Psoas muscle (tissue), 8 donors: ENCODE results near the gene PLBD2. TPM values are rescaled to one million over a fixed set of nuclear protein-coding genes. Genes with fewer than 3 reads are reported as not detected.

Experiments
- ATAC-seq, 4 donors: fragments of 200-7000 bp; cut with Tn5 transposase; one replicate each; pipeline ENCODE4 v1.9.1; 2020; ENCODE audit warnings: moderate library complexity in 3 of 4, mild to moderate bottlenecking in 2 of 4
- DNase-seq, 2 donors: peaks; one replicate each; pipeline ENCODE4 v3.0.0-alpha.2; 2020
- H3K27ac ChIP-seq: fragments of 200-600 bp; one replicate; pipeline ENCODE4 v1.8.0; 2022
- H3K27me3 ChIP-seq, 3 donors: fragments of 200-600 bp in 1 of 3; one replicate each; pipeline versions ENCODE4 v1.6.1 to v1.8.0; 2013 to 2022; ENCODE audit warnings: low read length in 2 of 3, mild to moderate bottlenecking in 2 of 3, moderate library complexity in 1 of 3; ENCODE audit not compliant: insufficient read depth in 3 of 3
- H3K36me3 ChIP-seq, 2 donors: fragments of 200-600 bp in 1 of 2; one replicate each; pipeline versions ENCODE4 v1.6.1 to v1.8.0; 2013 to 2022; ENCODE audit warnings: low read depth in 1 of 2, mild to moderate bottlenecking in 1 of 2, moderate library complexity in 1 of 2; ENCODE audit not compliant: insufficient read depth in 1 of 2
- H3K4me1 ChIP-seq: fragments of 200-600 bp; one replicate; pipeline ENCODE4 v1.8.0; 2022
- H3K4me3 ChIP-seq: fragments of 200-600 bp; one replicate; pipeline ENCODE4 v1.8.0; 2022; ENCODE audit warnings: mild to moderate bottlenecking
- H3K9me3 ChIP-seq: fragments of 200-600 bp; one replicate; pipeline ENCODE4 v1.8.0; 2022
- WGBS, 3 donors: extraction: QIAGEN DNeasy Blood & Tissue Kit; methylation state at CpG; one replicate each; pipeline versions ENCODE4 v1.1.6 to v1.1.7; 2013; 5-methylcytosine and 5-hydroxymethylcytosine counted together
- intact Hi-C, 2 donors: fragments of 100-400 bp; cut with DNase I; formaldehyde crosslinking; loops; one replicate each; pipeline versions ENCODE4 v1.11.0 to v1.14.2; 2022
- polyA plus RNA-seq, 3 donors: library from polyadenylated mRNA; stranded (reverse); fragments of 200-250 nt; gene quantifications; one replicate each; pipeline ENCODE4 v1.2.3, GENCODE V29; 2013
- total RNA-seq, 4 donors: library from RNA; stranded (reverse); fragmentation: NEBNext Ultra II Directional in 2 of 4; extraction: Animal tissue kit (Norgen Biotek cat#: 25700) in 2 of 4; gene quantifications; one replicate each; pipeline versions ENCODE4 v1.2.1 to v1.2.4, GENCODE V29; 2021 to 2023
- TF ChIP-seq, protein P1 (sequence below): fragments of 200-600 bp; IDR thresholded peaks from one replicate; pipeline ENCODE4 v1.8.0; 2022; ENCODE audit warnings: antibody characterized with exemption
- donor health status: healthy with polysubstance abuse.
- donor health status: DM: no; HTN: no; CAD: no; lungs with moderate emphysema.
- donor health status: Bipolar disorder and iron deficiency.
- donor health status: healthy.
- donor health status: DM: yes; HTN: yes; CAD: no.
- donor health status: DM: no; HTN: no; CAD: no.
- donor health status: DM: no; HTN: no; CAD: no.
- donor health status: DM: yes; HTN: yes; CAD: no.

The PLBD2 gene
- total and polyA plus RNA-seq, 7 donors = 5.2 to 21.4 (median 15.7) TPM

DNA sequence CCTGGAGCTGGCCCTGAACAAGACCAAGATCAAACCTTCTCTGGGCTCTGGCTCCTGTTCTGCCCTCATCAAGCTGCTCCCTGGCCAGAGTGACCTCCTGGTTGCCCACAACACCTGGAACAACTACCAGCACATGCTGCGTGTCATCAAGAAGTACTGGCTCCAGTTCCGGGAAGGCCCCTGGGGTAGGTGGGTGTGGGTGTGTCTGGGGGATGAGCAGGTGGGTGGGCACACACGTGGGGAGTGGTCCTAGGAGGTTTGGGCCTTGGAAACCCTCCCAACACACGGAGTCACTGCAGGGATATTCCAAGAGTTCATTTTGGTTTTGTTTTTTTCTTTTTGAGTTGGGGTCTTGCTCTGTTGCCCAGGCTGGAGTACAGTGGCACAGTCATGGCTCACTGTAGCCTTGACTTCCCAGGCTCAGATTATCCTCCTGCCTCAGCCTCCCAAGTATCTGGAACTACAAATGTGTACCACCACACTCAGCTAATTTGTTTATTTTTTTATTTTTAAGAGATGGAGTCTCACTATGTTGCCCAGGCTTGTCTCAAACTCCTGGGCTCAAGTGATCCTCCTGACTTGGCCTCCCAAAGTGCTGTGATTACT is 16.5 kb downstream of the PLBD2 start:
- H3K27ac ChIP-seq = no peak overlapping the region
- 78 to 87% (median 86%) methylated on average over 4 of the region's 4 CpGs for WGBS, 3 donors
- TF ChIP-seq, protein P1, sequence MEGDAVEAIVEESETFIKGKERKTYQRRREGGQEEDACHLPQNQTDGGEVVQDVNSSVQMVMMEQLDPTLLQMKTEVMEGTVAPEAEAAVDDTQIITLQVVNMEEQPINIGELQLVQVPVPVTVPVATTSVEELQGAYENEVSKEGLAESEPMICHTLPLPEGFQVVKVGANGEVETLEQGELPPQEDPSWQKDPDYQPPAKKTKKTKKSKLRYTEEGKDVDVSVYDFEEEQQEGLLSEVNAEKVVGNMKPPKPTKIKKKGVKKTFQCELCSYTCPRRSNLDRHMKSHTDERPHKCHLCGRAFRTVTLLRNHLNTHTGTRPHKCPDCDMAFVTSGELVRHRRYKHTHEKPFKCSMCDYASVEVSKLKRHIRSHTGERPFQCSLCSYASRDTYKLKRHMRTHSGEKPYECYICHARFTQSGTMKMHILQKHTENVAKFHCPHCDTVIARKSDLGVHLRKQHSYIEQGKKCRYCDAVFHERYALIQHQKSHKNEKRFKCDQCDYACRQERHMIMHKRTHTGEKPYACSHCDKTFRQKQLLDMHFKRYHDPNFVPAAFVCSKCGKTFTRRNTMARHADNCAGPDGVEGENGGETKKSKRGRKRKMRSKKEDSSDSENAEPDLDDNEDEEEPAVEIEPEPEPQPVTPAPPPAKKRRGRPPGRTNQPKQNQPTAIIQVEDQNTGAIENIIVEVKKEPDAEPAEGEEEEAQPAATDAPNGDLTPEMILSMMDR = no peak
- H3K4me1 ChIP-seq = no peaks in the 10 kb centered on the region
- no peak overlapping the region for H3K4me3 ChIP-seq
- H3K27me3 ChIP-seq = no peaks in the 10 kb centered on the region
- no peaks in the 10 kb centered on the region for H3K9me3 ChIP-seq
- ATAC-seq (no peak), DNase-seq (no peak)
- H3K36me3 ChIP-seq = peaks cover 0 to 89% of the 10 kb centered on the region in 2 donors
- intact Hi-C loops = no loop called here

DNA sequence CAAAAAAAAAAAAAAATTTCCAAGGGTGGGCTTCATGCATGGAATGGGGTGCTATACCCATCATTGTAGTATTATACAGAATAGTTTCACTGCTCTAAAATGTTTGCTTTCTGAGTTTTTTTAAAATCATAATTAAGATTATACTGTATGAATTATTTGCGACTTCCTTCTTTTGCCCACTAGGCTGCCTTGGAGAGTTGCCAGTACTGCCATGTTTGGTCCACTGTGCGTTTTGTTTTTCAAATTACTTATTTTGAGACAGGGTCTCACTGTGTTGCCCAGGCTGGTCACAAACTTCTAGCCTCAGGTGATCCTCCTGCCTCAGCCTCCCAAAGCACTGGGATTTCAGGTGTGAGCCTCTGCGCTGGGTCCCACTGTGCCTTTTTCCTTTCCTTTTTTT is 19.9 kb downstream of the PLBD2 start:
- 89 to 90% (median 90%) methylated on average over 3 of the region's 3 CpGs for WGBS, 3 donors
- TF ChIP-seq, protein P1 = peak; percentile 6
- Histone ChIP-seq H3K36me3 (peaks cover 0 to 93% of the 10 kb centered on the region in 2 donors), H3K27ac (no peak overlapping the region), H3K27me3 (no peaks in the 10 kb centered on the region), H3K4me1 (no peaks in the 10 kb centered on the region), H3K9me3 (no peaks in the 10 kb centered on the region), H3K4me3 (no peak overlapping the region)
- no peak for ATAC-seq
- DNase-seq = no peak
- intact Hi-C loops = no loop called here

DNA sequence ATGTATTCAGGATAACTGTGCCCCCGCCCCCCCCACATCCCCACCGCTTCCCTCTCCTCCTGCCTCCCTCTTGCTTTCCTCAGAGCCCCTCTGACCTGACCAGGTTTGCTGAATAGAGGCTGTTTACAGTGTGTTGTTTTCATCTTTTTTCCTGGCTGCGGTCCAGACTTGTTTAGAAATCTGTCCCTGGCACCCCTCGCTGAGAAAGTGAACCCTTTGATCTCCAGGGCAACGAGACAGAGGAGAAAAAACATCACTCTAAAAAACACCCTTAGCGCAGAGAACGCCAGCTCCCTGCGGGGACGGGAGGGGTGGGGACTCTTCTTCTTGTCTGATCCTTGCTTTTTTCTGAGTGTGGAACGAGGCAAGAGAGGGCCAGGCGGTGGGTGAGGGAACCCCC is 22.8 kb downstream of the PLBD2 start:
- Histone ChIP-seq H3K4me1 (no peaks in the 10 kb centered on the region), H3K27me3 (no peaks in the 10 kb centered on the region), H3K36me3 (peaks cover 2 to 93% of the 10 kb centered on the region in 2 donors), H3K27ac (no peak overlapping the region), H3K4me3 (no peak overlapping the region), H3K9me3 (no peaks in the 10 kb centered on the region)
- TF ChIP-seq, protein P1 = no peak
- intact Hi-C loops = no loop called here
- WGBS, 3 donors = 63 to 79% (median 73%) methylated on average over 11 of the region's 11 CpGs
- no peak for DNase-seq
- no peak for ATAC-seq

DNA sequence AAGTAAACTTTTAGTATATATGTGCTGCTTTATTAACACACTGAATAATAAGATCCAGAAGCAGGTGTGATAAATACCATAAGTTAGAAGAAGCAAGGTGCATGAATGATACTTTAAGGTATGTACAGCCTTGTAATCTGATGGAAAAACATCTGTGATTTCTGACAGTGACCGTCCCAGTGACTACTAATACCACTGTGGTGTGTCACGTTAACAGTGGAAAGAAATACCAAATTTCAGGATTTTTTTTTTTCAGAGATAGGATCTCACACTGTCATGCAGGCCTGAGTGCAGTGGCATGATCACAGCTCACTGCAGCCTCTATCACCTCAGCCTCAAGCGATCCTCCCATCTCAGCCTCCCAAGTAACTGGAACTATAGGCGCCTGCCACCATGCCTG is 23.8 kb downstream of the PLBD2 start:
- intact Hi-C loops = no loop called here
- WGBS, 3 donors = 92 to 95% (median 92%) methylated on average over 4 of the region's 4 CpGs
- peaks cover 2 to 91% of the 10 kb centered on the region in 2 donors for H3K36me3 ChIP-seq
- no peaks in the 10 kb centered on the region for H3K27me3 ChIP-seq
- no peaks in the 10 kb centered on the region for H3K4me1 ChIP-seq
- DNase-seq (no peak), ATAC-seq (no peak)
- H3K27ac ChIP-seq = no peak overlapping the region
- H3K4me3 ChIP-seq = no peak overlapping the region
- TF ChIP-seq, protein P1 = no peak
- no peaks in the 10 kb centered on the region for H3K9me3 ChIP-seq

DNA sequence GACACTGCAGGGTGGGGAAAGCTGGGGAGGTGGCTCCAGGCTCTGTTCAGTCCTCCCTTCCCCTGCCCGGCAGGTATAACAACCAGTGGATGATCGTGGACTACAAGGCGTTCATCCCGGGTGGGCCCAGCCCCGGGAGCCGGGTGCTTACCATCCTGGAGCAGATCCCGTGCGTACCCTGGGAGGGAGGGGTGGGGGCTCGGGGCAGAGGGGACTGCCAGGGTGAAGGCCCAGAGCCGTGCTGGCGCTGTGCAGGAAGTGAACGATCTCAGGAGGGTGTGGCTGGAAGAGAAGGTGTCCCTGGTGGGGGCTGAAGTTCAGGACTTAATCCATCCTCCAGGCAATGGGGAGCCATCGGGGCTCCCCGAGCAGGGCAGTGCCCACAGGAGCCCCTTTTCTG is 26.4 kb downstream of the PLBD2 start:
- Histone ChIP-seq H3K4me1 (no peaks in the 10 kb centered on the region), H3K27ac (no peak overlapping the region), H3K36me3 (peaks cover 2 to 89% of the 10 kb centered on the region in 2 donors), H3K4me3 (no peak overlapping the region), H3K27me3 (no peaks in the 10 kb centered on the region), H3K9me3 (no peaks in the 10 kb centered on the region)
- WGBS, 3 donors = 86 to 88% (median 87%) methylated on average over 14 of the region's 14 CpGs
- ATAC-seq (no peak), DNase-seq (no peak)
- TF ChIP-seq, protein P1 = no peak
- intact Hi-C loops = no loop called here
